HG02885 (cell line): ENCODE data around the gene FSIP1.

Experiments used
- ATAC-seq: cut with Tn5 transposase; IDR thresholded peaks from one replicate; pipeline ENCODE4 v1.9.1; 2021; ENCODE audit warnings: mild to moderate bottlenecking; ENCODE audit not compliant: unreplicated experiment, poor library complexity

The FSIP1 gene

DNA sequence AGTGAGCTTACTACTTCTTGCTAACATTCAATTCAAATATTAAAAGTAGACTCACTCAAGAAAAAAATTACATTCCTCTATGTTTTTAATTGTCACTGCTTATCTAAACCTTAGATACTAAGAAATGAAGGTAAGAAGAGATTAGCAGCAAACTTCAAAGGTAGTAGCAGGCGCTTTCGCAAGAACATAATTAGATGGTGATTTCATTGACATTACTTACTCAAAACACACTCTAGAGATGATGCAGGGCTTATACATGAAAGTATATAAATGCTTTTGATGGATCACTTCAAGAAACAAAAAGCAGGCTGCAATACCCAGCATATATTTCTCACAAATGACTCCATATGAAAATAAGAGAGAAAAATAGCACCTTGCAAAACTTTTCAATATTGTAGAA lies 86.8 kb downstream of the FSIP1 start:
- no peak for ATAC-seq

DNA sequence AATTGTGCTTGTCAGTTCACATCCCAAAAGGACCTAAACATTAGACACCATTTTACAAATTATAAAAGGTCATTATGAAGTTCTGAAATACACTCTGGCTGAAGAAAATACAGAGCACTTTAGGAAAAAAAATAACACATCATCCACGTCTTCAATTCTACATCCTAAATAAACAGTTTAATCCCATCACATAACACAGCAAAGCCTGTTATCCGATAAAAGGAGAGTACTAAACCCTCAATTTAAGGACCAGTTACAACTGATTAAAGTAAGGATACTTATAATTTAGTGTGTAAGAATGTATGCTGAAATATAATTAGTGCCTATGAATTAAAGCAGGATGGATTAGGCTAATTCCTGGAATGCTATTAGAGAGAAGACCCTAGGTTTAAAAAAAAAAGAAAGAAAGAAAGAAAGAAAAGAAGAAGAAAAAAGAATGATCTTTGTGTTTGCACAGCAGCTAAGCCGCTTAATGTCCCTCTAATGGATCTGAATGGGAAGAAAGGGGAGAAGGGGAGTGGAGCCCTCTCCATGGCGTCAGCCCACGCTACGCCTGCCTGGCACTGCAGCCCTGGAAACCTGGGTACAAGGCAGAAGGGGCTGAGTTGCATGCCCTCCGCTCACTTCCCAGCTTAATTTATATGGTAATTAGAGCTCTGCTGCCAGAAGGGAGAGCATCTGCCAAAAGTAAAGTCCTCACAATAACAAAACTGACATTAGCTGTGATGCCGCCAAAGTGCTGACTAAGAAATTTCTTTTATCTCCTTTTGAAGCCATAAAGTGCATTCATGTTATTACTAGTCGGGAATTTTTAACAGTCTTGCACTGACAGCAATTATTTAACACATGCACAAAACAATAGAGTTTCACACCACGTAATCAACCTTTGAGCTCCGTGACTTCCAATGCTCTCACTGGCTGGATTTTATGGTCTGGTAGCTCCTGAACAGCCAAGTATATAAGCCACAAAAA lies 90.0 kb downstream of the FSIP1 start:
- ATAC-seq: no peak

DNA sequence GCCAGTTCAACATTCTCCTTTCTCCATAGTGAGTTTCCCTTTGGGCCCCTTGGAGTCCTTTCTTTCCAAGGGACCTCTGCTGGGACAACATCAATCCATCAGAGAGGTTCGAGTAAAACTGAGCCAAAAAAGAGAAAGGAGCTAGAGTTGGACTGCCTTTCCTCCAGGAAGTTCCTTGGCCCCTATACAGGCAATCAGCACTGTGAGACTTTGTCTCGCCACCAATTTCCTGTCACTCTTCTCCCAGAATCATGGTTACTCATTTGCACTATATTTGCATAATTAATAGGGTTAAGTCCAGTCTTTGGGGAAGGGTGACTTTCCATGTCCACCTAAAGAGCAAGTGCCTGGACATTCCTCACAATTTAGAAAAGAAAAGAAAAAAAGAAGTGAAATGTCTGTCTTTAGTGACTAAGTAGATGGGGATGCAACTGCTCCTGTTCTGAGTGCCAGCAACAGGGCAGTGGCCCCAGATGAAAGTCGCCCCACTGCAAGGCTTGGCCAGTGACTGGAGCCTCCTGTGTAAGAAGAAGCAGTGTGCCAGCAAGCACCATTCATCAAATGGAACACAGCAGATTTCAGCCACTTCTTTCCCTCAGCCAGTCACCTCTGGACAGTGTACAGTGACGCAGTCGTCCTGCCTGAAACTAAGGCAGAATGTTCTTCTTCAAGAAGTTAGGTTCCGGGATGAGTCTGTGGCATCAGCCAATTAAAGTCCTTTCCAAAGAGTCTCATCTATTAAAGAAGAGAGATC lies 91.6 kb downstream of the FSIP1 start:
- ATAC-seq: no peak

DNA sequence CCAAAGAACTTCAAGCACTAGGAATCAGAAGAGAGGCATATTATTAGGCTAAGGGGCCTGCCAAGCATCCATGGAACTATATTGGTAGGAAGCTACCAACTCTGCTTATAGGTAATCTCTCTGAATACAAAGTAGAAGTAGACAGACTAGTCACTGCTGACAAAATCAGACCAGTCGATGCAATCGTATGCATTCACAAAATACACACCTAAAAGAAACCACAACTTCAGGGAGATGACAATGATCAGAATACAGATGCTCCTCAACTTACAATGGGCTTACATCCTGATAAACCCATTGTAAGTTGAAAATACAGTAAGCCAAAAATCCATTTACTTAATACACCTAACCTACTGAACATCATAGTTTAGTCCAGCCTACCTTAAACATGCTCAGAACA lies 94.7 kb downstream of the FSIP1 start:
- ATAC-seq: no peak

DNA sequence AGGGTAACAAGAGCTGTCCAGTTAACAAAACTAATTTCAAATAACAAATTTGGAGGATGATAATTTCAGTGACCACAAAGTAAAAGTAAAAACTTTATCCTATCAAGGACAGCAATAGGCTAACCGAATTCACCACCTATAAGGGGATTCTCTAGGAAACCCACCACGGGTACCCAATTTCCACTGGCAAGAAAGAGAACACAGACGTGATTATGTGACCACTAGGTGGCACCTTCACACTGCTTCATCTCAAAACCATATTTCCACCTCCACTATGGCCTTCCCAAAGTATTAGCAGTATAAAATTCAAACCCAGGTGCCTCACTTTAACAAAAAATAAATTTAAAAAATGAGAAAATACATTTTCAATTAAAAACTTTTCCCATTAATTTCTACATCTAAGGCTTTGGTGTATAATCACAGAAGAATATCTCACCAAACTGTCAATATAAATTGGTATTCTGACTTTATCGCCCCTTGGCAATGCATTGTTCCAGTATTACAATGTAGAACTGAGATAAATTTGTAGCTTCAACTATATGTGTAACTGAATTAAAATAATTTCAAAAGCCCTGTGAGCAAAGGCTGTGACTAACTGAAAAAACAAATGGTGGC lies 96.5 kb downstream of the FSIP1 start:
- no peak for ATAC-seq

DNA sequence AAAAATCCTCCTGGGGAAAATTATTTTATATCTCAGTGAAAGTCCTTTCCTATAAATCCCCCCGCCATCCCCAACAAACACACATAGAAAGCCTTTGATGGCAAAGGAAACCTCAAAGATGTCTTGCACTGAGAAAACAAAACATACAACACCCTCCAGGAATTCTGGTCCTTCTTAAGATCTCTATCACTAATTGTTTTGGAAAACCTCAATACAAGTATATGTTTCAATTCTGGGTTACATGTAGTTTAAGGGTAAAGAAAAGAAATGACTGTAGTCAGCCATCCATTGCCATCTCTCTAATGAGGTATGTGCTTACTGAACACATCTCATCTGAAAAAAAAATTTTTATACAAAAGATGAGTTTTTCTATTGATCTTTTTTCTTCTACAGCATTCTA lies 97.3 kb downstream of the FSIP1 start:
- ATAC-seq: no peak

DNA sequence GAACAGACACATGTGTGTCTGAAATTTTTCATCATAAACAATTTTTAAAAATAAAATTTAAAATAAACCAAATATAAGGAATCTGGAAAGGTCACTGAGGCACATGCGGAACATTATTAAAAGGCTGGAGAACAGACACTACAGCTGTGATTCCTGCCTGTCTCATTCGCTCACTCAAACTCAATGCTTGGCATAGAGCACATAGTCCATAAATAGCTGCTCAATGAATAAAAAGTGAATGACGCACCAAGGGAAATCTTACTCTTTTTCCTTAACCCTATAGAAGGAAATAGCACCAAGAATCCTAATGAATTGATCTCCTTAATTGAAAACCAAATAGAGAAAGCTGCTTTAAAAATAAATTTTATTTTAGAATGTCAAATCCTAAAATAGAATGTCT lies 98.4 kb downstream of the FSIP1 start:
- no peak for ATAC-seq

DNA sequence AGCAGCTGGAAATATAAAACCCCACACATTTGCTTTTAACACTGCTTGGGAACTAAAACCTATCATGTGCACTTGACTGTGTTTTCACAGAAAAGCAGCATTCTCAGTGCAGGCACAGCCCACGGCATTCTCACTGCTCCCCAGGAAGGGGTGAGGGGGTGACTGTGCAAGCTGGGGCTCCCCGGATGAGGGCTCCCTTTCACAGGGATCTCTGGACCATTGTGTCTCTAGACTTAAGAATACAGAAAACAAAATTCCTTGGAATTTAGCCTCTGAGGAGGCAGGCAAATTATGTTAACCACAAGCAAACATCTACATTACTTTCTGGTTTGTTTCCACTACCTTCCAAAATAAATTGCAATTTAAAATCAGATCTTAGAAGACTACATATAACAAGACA lies 100.3 kb downstream of the FSIP1 start:
- no peak for ATAC-seq

DNA sequence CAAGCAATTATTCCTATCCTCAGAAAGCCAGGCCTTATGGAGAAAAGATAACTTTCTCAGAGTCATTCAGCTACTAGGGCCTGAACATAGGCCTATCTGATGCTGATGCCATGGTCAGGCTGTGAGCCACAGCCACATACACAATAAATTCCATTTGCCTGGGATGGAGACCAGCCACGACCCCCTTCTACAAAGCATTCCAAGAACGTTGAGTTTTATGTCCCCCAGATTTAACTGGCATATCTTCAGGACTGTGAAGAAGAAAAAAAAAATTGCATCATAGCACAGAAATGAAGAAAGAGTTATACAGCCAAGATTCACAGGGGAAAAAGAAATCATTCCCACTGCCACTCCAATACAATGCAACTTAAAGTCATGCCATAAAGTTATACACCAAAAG lies 101.8 kb downstream of the FSIP1 start:
- ATAC-seq: no peak

DNA sequence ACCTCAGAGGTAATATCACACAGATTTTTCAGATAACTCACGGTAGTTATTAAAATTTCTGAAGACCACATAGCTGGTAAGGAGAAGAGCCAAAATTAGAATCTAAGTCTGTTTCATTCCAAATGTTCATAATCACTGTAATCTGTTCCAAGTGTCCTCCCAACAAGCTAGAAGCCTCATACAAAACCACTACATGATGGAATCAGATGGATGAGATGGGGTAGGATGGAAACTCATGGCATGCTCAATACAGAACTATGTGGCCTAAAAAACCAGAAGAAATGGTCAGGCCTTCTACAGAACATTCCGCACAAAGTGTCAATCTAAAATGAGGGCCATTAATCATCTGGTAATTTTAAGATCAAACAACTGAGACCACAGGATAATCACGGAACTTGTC lies 110.0 kb downstream of the FSIP1 start:
- ATAC-seq: no peak

DNA sequence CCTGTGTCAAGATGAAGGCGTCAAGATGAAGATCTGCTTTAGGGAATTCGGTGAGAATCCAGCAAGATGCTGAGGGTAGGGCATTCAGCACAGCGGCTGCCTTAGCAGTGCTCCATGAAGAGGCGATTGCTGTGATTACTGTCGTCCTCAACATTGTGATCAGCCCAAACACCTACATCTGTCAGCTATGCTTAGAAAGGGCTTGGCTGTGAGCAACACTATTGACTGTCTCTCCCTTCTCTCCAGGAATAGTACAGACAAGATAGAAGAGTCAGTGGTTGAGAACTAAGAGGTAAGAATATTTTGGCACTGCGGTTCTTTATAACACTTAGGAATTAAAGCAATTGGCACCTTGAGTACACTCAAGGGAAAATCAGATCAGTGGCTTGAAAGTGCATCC lies 110.5 kb downstream of the FSIP1 start:
- no peak for ATAC-seq

DNA sequence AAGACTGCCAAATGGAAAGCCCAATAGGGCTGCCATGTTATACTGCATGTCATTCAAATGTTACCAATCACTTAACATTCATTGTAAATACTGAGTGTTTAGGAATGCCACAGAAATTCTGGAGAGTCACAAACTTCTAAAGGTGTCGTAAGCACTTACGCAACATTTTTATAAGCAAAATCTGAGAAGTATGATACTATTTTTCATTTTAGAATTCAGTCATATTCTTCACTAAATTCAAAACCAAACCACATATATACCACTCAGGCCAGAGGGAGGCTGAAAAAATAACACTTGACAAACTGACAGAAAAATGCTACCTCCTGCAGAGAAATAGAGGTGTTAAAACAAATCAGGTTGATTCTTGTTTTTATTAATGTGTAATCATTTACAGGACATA lies 112.0 kb downstream of the FSIP1 start:
- ATAC-seq: no peak

DNA sequence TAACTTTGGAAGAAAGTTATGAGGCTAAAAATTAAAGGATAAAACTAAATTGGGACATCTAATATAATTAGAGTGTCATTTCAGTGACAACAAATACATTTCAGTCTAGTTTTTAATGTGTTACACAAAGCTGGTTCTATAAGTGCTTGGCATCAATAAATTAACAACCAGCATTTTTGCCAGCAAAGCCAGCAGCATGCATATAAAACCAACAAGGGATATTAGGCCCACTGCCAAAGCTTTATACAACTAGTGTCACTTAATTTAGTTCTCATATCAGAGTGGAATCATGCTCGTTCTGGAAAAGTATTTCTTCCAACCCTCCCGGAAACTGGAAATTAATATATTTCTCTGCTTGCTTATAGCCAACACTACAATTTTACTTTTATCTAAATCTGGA lies 113.0 kb downstream of the FSIP1 start:
- no peak for ATAC-seq

DNA sequence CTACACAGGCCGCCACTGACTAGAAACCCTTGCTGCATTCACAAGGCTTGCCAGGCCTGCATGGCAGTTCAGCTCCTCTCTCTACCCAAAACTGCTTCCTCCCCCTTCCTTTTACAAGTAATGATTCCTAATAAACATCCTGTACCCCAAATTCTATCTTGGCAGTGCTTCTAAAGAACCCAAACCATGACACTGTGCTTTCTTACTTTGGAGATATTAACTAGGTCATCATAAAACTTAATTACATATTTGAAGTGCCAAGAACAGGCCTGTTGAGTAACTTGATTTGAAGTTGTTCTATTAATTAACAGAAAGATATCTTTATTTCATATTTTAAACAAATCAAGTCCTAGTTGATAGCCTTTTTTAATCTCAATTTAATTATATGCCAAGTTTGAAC lies 113.4 kb downstream of the FSIP1 start:
- no peak for ATAC-seq

DNA sequence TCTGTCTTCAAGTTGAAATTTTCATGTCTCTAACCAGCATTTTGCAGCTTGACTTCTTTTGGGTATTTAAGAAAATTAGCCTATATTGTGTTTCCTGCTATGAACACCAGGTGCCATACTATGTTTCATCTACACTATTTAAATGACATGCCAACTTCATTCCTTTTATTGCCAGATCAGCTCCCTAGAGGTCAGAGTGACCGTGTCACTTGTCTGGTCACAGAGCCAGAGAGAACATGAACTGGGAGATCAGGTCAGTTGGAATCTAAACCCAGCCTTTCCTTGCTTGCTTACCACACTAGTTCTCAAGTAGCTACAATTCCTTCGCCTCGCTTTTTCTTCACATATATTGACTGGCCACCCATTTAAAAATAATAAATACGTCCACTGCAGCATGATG lies 114.2 kb downstream of the FSIP1 start:
- ATAC-seq: no peak

DNA sequence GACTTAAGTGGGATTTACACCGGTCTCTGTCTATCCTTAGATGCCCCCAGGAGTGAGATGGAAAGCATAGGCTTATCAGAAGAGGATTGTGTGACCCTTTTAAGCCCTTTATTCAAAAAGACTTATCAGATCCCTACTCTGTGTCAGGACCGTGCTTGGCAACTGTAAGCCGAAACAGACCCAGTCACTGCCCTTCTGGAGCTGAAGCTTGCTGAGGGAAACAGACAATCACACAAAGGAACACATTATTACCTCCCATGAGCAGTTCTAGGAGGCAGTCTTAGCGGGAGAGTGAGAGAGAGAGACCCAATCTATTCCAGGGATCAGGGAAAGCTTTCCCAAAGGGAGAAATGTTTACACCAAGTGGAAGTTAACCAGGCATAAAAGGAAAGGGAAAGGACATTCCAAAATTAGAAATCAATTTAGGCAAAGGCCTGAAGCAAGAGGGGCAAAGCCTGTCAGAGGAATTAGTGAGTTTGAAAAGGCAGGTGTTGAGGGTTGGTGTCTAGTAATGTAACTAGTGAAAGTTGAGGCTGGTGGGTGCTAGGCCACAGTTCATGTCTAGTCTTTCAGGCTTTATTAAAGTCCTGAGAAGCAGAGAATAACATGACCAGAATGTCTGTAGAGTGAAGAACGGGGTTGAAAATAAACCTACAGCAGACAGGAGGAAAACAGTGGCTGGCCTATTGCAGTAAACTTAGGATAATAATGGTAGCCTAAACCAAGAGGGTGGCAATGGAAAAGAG lies 115.1 kb downstream of the FSIP1 start:
- ATAC-seq: no peak

DNA sequence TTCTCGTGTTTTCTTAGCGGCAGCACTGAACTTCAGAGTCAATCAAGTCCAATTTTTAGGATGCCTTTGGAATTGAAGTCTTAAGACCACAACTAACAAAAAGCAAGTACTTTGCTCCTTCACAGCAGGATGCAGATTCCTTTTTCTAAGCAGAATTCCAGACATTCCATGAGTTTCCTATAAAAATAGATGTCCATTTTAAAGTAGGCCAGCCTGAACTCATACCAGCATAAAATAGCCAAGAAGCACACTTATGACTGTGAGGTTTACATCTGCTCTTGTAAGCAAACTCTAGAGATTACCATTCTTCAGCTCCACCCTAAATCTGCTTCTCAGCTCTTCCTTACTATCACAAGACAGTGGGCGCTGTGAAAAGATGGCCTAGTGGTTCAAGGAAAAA lies 116.0 kb downstream of the FSIP1 start:
- ATAC-seq: no peak

DNA sequence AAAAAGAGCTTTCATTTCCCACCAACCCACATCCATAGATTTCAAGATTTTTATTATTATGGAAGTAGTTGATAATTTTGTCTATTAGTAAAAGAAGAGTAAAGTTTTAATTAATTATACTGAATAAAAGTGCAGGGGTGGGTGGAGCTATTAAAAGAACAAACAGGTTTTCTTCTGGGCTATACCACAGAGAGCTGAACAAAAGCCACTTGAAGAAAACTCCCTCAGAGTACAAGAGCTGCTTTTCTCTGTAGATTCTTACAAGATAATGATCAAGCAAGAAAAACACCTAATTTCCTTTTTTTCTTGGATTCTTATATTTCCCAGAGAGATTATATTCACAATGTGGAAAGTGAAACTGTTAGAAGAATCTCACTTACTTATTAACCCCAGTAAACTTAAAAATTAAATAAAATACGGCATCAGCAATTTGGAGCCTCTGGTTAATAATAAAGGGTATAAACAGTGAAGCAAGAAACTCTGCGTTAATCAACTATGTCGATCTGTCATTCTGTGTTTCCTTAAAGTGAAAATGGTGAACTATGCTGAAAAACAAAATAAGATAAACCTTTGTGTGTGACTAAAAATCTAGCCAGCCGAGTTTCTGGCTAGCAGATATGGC lies 116.9 kb downstream of the FSIP1 start:
- no peak for ATAC-seq

DNA sequence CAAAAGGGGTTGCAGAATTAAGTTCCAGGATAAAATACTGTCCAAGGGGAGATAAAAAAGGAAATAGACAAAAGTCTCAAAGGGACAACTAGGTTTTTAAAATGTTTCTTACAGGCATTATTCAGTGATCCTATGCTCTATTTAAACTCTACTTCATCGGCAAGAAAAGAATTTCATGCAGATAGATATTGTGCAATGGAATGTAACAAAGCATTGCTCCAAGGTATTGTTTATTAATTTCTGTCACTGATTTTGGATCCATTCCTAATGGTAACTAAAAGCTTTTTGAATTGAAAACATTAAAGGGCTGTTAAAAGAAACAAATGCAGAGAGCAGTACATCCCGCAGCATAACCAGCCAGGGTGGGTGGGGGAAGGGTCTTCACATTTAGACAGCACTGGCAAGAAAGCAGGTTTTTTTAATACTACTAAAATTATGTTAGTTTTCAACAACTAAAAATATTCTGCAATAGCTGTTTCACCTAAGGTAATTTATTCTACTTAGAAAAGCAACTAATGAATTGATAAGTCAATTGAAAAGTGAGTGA lies 118.9 kb downstream of the FSIP1 start:
- no peak for ATAC-seq

DNA sequence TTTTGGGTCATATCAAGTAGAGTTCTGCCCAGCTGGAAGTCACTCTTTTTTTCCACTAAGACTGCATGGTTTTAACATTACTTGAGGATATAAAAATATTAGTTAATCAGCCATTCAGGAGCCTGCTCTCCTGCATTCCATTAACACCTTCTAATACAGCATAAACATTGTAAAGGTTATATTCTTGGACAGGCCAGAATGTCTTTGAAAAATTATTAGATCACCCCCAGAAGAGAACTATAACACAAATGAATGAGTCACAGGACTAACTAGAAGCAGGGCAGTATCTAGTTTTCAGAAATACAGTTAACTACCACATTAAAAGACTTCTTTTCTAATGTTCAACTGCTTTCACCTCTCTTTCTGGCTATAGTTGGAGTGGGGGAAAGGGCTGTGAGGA lies 120.9 kb downstream of the FSIP1 start:
- no peak for ATAC-seq
